ENCODE results near the gene BCAT1. TPM values are rescaled to one million over a fixed set of nuclear protein-coding genes. Genes with fewer than 3 reads are reported as not detected.
A peak's percentile ranks its signal among the peaks of the same experiment; 100 is the strongest.

BCAT1 gene
- total and polyA plus RNA-seq, 9 of the 15 experiments (the other 6 are each of a cell fraction or from before 2014, with no cell fraction given) = 38.5 to 157 (median 66.8) TPM

GRCh38 chr12:24948757-24949722 lies at the start of gene BCAT1 (continued):
- TF ChIP-seq BCLAF1 (IDR thresholded peaks at IDR 0.05; ENCODE audit: borderline replicate concordance in 1 of 2, control insufficient read depth in 1 of 2, low read depth in 2 of 2, low read length in 1 of 2) = no peak
- TF ChIP-seq PURB (CRISPR knock-in tag; IDR thresholded peaks at IDR 0.05; ENCODE audit: low read depth) = no peak
- TF ChIP-seq CBFB (CRISPR knock-in tag; IDR thresholded peaks at IDR 0.05) = no peak
- TF ChIP-seq MECOM (CRISPR knock-in tag; IDR thresholded peaks at IDR 0.05) = no peak
- peak; percentile 88 for TF ChIP-seq NFRKB (IDR thresholded peaks at IDR 0.05; ENCODE audit: low read depth)
- TF ChIP-seq, protein P1, sequence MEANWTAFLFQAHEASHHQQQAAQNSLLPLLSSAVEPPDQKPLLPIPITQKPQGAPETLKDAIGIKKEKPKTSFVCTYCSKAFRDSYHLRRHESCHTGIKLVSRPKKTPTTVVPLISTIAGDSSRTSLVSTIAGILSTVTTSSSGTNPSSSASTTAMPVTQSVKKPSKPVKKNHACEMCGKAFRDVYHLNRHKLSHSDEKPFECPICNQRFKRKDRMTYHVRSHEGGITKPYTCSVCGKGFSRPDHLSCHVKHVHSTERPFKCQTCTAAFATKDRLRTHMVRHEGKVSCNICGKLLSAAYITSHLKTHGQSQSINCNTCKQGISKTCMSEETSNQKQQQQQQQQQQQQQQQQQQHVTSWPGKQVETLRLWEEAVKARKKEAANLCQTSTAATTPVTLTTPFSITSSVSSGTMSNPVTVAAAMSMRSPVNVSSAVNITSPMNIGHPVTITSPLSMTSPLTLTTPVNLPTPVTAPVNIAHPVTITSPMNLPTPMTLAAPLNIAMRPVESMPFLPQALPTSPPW (CRISPR knock-in tag; IDR thresholded peaks at IDR 0.05) = peak; percentile 62
- TF ChIP-seq, protein P2, sequence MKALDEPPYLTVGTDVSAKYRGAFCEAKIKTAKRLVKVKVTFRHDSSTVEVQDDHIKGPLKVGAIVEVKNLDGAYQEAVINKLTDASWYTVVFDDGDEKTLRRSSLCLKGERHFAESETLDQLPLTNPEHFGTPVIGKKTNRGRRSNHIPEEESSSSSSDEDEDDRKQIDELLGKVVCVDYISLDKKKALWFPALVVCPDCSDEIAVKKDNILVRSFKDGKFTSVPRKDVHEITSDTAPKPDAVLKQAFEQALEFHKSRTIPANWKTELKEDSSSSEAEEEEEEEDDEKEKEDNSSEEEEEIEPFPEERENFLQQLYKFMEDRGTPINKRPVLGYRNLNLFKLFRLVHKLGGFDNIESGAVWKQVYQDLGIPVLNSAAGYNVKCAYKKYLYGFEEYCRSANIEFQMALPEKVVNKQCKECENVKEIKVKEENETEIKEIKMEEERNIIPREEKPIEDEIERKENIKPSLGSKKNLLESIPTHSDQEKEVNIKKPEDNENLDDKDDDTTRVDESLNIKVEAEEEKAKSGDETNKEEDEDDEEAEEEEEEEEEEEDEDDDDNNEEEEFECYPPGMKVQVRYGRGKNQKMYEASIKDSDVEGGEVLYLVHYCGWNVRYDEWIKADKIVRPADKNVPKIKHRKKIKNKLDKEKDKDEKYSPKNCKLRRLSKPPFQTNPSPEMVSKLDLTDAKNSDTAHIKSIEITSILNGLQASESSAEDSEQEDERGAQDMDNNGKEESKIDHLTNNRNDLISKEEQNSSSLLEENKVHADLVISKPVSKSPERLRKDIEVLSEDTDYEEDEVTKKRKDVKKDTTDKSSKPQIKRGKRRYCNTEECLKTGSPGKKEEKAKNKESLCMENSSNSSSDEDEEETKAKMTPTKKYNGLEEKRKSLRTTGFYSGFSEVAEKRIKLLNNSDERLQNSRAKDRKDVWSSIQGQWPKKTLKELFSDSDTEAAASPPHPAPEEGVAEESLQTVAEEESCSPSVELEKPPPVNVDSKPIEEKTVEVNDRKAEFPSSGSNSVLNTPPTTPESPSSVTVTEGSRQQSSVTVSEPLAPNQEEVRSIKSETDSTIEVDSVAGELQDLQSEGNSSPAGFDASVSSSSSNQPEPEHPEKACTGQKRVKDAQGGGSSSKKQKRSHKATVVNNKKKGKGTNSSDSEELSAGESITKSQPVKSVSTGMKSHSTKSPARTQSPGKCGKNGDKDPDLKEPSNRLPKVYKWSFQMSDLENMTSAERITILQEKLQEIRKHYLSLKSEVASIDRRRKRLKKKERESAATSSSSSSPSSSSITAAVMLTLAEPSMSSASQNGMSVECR (CRISPR knock-in tag; IDR thresholded peaks at IDR 0.05) = peak; percentile 95
- TF ChIP-seq, protein P3, sequence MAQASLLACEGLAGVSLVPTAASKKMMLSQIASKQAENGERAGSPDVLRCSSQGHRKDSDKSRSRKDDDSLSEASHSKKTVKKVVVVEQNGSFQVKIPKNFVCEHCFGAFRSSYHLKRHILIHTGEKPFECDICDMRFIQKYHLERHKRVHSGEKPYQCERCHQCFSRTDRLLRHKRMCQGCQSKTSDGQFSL (CRISPR knock-in tag; IDR thresholded peaks at IDR 0.05) = peak; percentile 69; the same call in 1 of the 2 replicates
- TF ChIP-seq, protein P3 (tag; IDR thresholded peaks at IDR 0.05) = no peak
- TF ChIP-seq CBX1 (IDR thresholded peaks at IDR 0.05; ENCODE audit: low read depth) = peak; percentile 56; the same call in 1 of the 2 replicates
- TF ChIP-seq HNRNPUL1 (IDR thresholded peaks at IDR 0.05; ENCODE audit: low read length) = no peak
- peak; percentile 87 for TF ChIP-seq MTA3 (IDR thresholded peaks at IDR 0.05; ENCODE audit: borderline replicate concordance)
- peak; percentile 87; the same call in 1 of the 2 replicates for TF ChIP-seq ZNF511 (CRISPR knock-in tag; IDR thresholded peaks at IDR 0.05)
